Measurements from ENCODE around the gene OR51G1.
"Not testable (repeated sequence)": the region's sequence is repeated elsewhere in the genome, so short reads cannot be mapped to it uniquely, and the experiment has no call there.

DNA sequence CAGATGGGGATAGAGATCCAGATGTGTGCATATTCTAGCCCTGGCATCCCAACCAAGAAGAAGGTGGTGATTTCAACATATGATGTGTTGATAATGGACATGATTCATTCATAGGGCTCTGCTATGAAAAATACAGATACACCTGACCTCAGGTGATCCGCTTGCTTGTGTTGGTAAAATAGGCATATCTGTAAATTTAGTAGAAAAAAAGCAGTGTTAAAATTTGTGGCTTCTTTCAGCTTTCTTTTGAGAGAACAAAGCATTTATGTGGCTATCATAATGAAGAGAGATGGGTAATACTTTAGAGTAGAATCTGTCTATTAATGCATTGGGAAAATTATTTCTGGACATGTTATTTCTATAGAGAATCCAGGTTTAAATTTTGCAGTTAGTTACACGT is 31.5 kb upstream of the OR51G1 start, which contains the start of gene OR51A2:
- TF ChIP-seq, protein P1, sequence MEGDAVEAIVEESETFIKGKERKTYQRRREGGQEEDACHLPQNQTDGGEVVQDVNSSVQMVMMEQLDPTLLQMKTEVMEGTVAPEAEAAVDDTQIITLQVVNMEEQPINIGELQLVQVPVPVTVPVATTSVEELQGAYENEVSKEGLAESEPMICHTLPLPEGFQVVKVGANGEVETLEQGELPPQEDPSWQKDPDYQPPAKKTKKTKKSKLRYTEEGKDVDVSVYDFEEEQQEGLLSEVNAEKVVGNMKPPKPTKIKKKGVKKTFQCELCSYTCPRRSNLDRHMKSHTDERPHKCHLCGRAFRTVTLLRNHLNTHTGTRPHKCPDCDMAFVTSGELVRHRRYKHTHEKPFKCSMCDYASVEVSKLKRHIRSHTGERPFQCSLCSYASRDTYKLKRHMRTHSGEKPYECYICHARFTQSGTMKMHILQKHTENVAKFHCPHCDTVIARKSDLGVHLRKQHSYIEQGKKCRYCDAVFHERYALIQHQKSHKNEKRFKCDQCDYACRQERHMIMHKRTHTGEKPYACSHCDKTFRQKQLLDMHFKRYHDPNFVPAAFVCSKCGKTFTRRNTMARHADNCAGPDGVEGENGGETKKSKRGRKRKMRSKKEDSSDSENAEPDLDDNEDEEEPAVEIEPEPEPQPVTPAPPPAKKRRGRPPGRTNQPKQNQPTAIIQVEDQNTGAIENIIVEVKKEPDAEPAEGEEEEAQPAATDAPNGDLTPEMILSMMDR (IDR thresholded peaks at IDR 0.05; ENCODE audit: low read depth, low read length, poor library complexity, severe bottlenecking), result not testable (repeated sequence)
- TF ChIP-seq EZH2phosphoT487 (IDR thresholded peaks at IDR 0.05; ENCODE audit: borderline replicate concordance, low read length), result not testable (repeated sequence)

All from DOHH2 (cell line).